ENCODE measurements around the gene ME1. TPM values are rescaled to one million over a fixed set of nuclear protein-coding genes. Genes with fewer than 3 reads are reported as not detected.

The ME1 gene
- total and polyA plus RNA-seq, 2 of the 13 experiments (the other 11 are each of a cell fraction or from before 2014, with no cell fraction given): not detected

GRCh38 chr6:83192871-83193746 is 237.7 kb downstream of the ME1 start, which contains the start of the genes PGM3 and RWDD2A (continued):
- TF ChIP-seq ZNF234 (CRISPR knock-in tag; conservative IDR thresholded peaks at IDR 0.05) (no peak), PAXIP1 (CRISPR knock-in tag; conservative IDR thresholded peaks at IDR 0.05) (0 out of 2 replicates have a peak, but pooled peaks have one; percentile 30), ZBTB40 (IDR thresholded peaks at IDR 0.05) (no peak), ZBTB40 (CRISPR knock-in tag; IDR thresholded peaks at IDR 0.05) (peak; percentile 73), ZKSCAN1 (IDR thresholded peaks at IDR 0.05; ENCODE audit: low read length) (no peak), CREBL2 (CRISPR knock-in tag; IDR thresholded peaks at IDR 0.05; ENCODE audit: borderline replicate concordance) (no peak; the same call in 1 of the 2 replicates), GATAD1 (CRISPR knock-in tag; IDR thresholded peaks at IDR 0.05) (peak; percentile 80), ZNF225 (CRISPR knock-in tag; IDR thresholded peaks at IDR 0.05) (peak; percentile 83; the same call in 1 of the 2 replicates), ZNF3 (CRISPR knock-in tag; IDR thresholded peaks at IDR 0.05) (no peak), HDAC1 (CRISPR knock-in tag; IDR thresholded peaks at IDR 0.05) (peak; percentile 92), SNAPC5 (CRISPR knock-in tag; IDR thresholded peaks at IDR 0.05; ENCODE audit: borderline replicate concordance) (no peak), ZNF333 (CRISPR knock-in tag; IDR thresholded peaks at IDR 0.05; ENCODE audit: borderline replicate concordance) (0 out of 2 replicates have a peak, but pooled peaks have one; percentile 49), RELA (CRISPR knock-in tag; IDR thresholded peaks at IDR 0.05) (no peak), CC2D1A (CRISPR knock-in tag; IDR thresholded peaks at IDR 0.05) (no peak), IKZF1 (IDR thresholded peaks at IDR 0.05) (no peak), ZNF343 (CRISPR knock-in tag; IDR thresholded peaks at IDR 0.05) (peak; percentile 58; the same call in 1 of the 2 replicates), YY1 (IDR thresholded peaks at IDR 0.05; ENCODE audit: insufficient read depth, insufficient replicate concordance, low read depth, low read length) (no peak)
